Keratinocyte (primary cell): ENCODE data around the gene ZNF790. TPM values are rescaled to one million over a fixed set of nuclear protein-coding genes. Genes with fewer than 3 reads are reported as not detected.
A peak's percentile ranks its signal among the peaks of the same experiment; 100 is the strongest.

ENCODE experiments used
- DNase-seq: peaks from one replicate; pipeline ENCODE4 v3.0.0-alpha.2; 2011; ENCODE audit warnings: low read depth, missing footprints, low spot score
- FAIRE-seq: peaks from 2 replicates; lab custom pipeline; 2011; peaks lifted over from hg19 to GRCh38; lab: Jason Lieb, UNC
- H2AFZ ChIP-seq: 2 replicates; pipeline ENCODE4 v1.6.0; 2012; ENCODE audit warnings: low read length, control low read depth, inconsistent platforms; ENCODE audit not compliant: control insufficient read depth
- H3K27ac ChIP-seq: 2 replicates; pipeline ENCODE4 v1.5.1; 2011; ENCODE audit warnings: low read length; ENCODE audit not compliant: control insufficient read depth, insufficient read depth
- H3K27me3 ChIP-seq: 3 replicates; pipeline ENCODE4 v1.6.0; 2011; ENCODE audit warnings: low read length; ENCODE audit not compliant: control insufficient read depth, insufficient read depth; ENCODE audit errors: extremely low read depth
- H3K36me3 ChIP-seq, 2 experiments: 2 replicates in 1 of 2; 3 replicates in 1 of 2; pipeline ENCODE4 v1.5.1; 2011; ENCODE audit warnings: low read length in 2 of 2, mild to moderate bottlenecking in 1 of 2; ENCODE audit not compliant: control insufficient read depth in 2 of 2, insufficient read depth in 2 of 2; ENCODE audit errors: extremely low read depth in 1 of 2
- H3K4me1 ChIP-seq: 3 replicates; pipeline ENCODE4 v1.5.1; 2011; ENCODE audit warnings: low read length; ENCODE audit not compliant: control insufficient read depth, insufficient read depth; ENCODE audit errors: extremely low read depth
- H3K4me2 ChIP-seq: 3 replicates; pipeline ENCODE4 v1.6.0; 2011; ENCODE audit warnings: low read depth, low read length; ENCODE audit not compliant: control insufficient read depth, insufficient read depth; ENCODE audit errors: extremely low read depth
- H3K4me3 ChIP-seq, 3 experiments: fragments of 200-600 bp in 1 of 3; sonication (generic) in 1 of 3; 2 replicates in 2 of 3; 3 replicates in 1 of 3; pipeline ENCODE4 v1.5.1; 2011 to 2016; ENCODE audit warnings: low read length in 3 of 3, mild to moderate bottlenecking in 3 of 3, control low read depth in 2 of 3, inconsistent platforms in 1 of 3, low read depth in 1 of 3, mixed read lengths in 1 of 3, mixed run types in 1 of 3, moderate library complexity in 1 of 3; ENCODE audit not compliant: control insufficient read depth in 2 of 3, insufficient read depth in 2 of 3; ENCODE audit errors: extremely low read depth in 1 of 3
- H3K79me2 ChIP-seq: 2 replicates; pipeline ENCODE4 v1.6.0; 2012; ENCODE audit warnings: low read length; ENCODE audit not compliant: control insufficient read depth, insufficient read depth
- H3K9ac ChIP-seq: 3 replicates; pipeline ENCODE4 v1.6.0; 2011; ENCODE audit warnings: low read length; ENCODE audit not compliant: control insufficient read depth, insufficient read depth; ENCODE audit errors: extremely low read depth
- H3K9me1 ChIP-seq: 3 replicates; pipeline ENCODE4 v1.6.0; 2011; ENCODE audit warnings: low read length; ENCODE audit not compliant: control insufficient read depth, insufficient read depth; ENCODE audit errors: extremely low read depth
- H3K9me3 ChIP-seq: 2 replicates; pipeline ENCODE4 v1.5.1; 2012; ENCODE audit warnings: low read depth, low read length; ENCODE audit not compliant: control insufficient read depth
- H4K20me1 ChIP-seq: 3 replicates; pipeline ENCODE4 v1.6.0; 2011; ENCODE audit warnings: low read length; ENCODE audit not compliant: control insufficient read depth, insufficient read depth; ENCODE audit errors: extremely low read depth
- CTCF ChIP-seq, 3 experiments: IDR thresholded peaks in 1 of 3; conservative IDR thresholded peaks in 1 of 3; optimal IDR thresholded peaks in 1 of 3; 2 replicates in 2 of 3; 3 replicates in 1 of 3; pipeline versions ENCODE3 to v1.5.1; 2011; ENCODE audit warnings: low read length in 3 of 3, mild to moderate bottlenecking in 3 of 3, moderate library complexity in 2 of 3, control low read depth in 1 of 3, inconsistent platforms in 1 of 3; ENCODE audit not compliant: insufficient read depth in 2 of 3; ENCODE audit errors: extremely low read depth in 1 of 3
- EZH2 ChIP-seq: IDR thresholded peaks from one replicate; pipeline ENCODE4 v1.6.1; 2012; ENCODE audit warnings: inconsistent platforms, mild to moderate bottlenecking, low read length, moderate library complexity
- dilution Hi-C: fragments of 300-500 bp; cut with MboI; formaldehyde crosslinking; loops from one replicate; pipeline ENCODE4 v1.7.0; 2020; ENCODE audit warnings: low sequenced_read_pairs; ENCODE audit not compliant: extremely low pct_ligation_motif_present
- polyA plus RNA-seq, 5 experiments: library from polyadenylated mRNA; depleted of rRNA in 3 of 5; stranded (reverse) in 3 of 5; stranded (forward) in 1 of 5; unstranded in 1 of 5; fragments of >200 nt; gene quantifications; 1 replicate in 1 of 5; 2 replicates in 3 of 5; 3 replicates in 1 of 5; pipeline versions ENCODE4 v1.2.1 to v1.2.3, GENCODE V29; 2011 to 2012; ENCODE audit warnings: missing spikeins in 2 of 5, low read depth in 1 of 5, low replicate concordance in 1 of 5

The ZNF790 gene
- polyA plus RNA-seq, 1 donor (not counting 4 experiments of a cell fraction or from before 2014, with no cell fraction given) = 4.8 TPM

GRCh38 chr19:36851898-36852297 is 13.7 kb upstream of the ZNF790 start:
- Histone ChIP-seq H3K4me3 (peak overlapping the region in 2 of 3 experiments; percentile 90 to 96), H3K36me3 (peaks cover 3 to 4% of the 10 kb centered on the region in 2 experiments), H3K9me3 (peaks cover 1% of the 10 kb centered on the region), H3K27me3 (no peaks in the 10 kb centered on the region), H3K9ac (peak overlapping the region; percentile 94), H3K4me1 (peaks cover 6% of the 10 kb centered on the region), H4K20me1 (no peaks in the 10 kb centered on the region), H3K27ac (no peak overlapping the region), H3K4me2 (peak overlapping the region; percentile 85), H2AFZ (peak overlapping the region; percentile 100), H3K9me1 (no peaks in the 10 kb centered on the region), H3K79me2 (peaks cover 20% of the 10 kb centered on the region)
- FAIRE-seq (no peak), DNase-seq (no peak)
- TF ChIP-seq CTCF (optimal IDR thresholded peaks at IDR 0.05 in 1 of 3, IDR thresholded peaks at IDR 0.05 in 1 of 3, conservative IDR thresholded peaks at IDR 0.05 in 1 of 3; ENCODE audit: extremely low read depth in 1 of 3, insufficient read depth in 2 of 3, low read length in 3 of 3) = no peak
- no peak for TF ChIP-seq EZH2
- dilution Hi-C loops = no loop called here

- peak; percentile 53 for DNase-seq
- Histone ChIP-seq H3K27ac (peak within 1 kb of the TSS; percentile 85), H2AFZ (peak within 1 kb of the TSS; percentile 100), H3K4me1 (peaks cover 6% of the 10 kb centered on the region), H3K4me3 (peak within 1 kb of the TSS; percentile 70 to 96 (median 90)), H3K9me1 (no peaks in the 10 kb centered on the region), H3K9me3 (peaks cover 1% of the 10 kb centered on the region), H3K9ac (peak within 1 kb of the TSS; percentile 94), H3K36me3 (peaks cover 3 to 8% of the 10 kb centered on the region in 2 experiments), H3K4me2 (peak within 1 kb of the TSS; percentile 85), H3K27me3 (no peaks in the 10 kb centered on the region), H3K79me2 (peaks cover 28% of the 10 kb centered on the region), H4K20me1 (no peaks in the 10 kb centered on the region)
- peak; percentile 77 for FAIRE-seq
- dilution Hi-C loops = no loop called here
- TF ChIP-seq EZH2 (no peak), CTCF (optimal IDR thresholded peaks at IDR 0.05 in 1 of 3, IDR thresholded peaks at IDR 0.05 in 1 of 3, conservative IDR thresholded peaks at IDR 0.05 in 1 of 3; ENCODE audit: extremely low read depth in 1 of 3, insufficient read depth in 2 of 3, low read length in 3 of 3) (no peak)
These were observed 12.6 kb upstream of the ZNF790 start, which contains the start of gene ZNF345 for GRCh38 chr19:36850559-36851442. ZNF345 (plus strand) TSS chr19:36850876; CDS start chr19:36876831, 25,955 bp downstream.
